GM12878 (cell line): ENCODE results near the gene RFTN2. TPM values are rescaled to one million over a fixed set of nuclear protein-coding genes. Genes with fewer than 3 reads are reported as not detected.

ENCODE experiments used
- ATAC-seq: fragments of 200-7000 bp; cut with Tn5 transposase; 3 replicates; pipeline ENCODE4 v1.9.1; 2020; ENCODE audit warnings: mild to moderate bottlenecking, moderate library complexity
- BruUV-seq: library from RNA; stranded (reverse); fragments of 400-500 nt; replicated peaks from 2 replicates; lab custom pipeline; 2021; lab: Mats Ljungman, UMichigan
- CTCF ChIA-PET: fragments of 300-600 bp; sonication (Branson Sonifier 250); formaldehyde crosslinking; extraction: SDS; loops from one replicate; lab custom pipeline; 2021; ENCODE audit warnings: inconsistent platforms; lab: Yijun Ruan, JAX
- POLR2A ChIA-PET: fragments of 350-600 bp; formaldehyde crosslinking; extraction: SDS; loops from one replicate; lab custom pipeline; 2021; ENCODE audit warnings: inconsistent platforms; lab: Charles Lee
- RAD21 ChIA-PET: fragments of 300-600 bp; sonication (Branson Sonifier 250); formaldehyde crosslinking; loops from one replicate; lab custom pipeline; 2023; ENCODE audit warnings: antibody characterized with exemption; ENCODE audit not compliant: unreplicated experiment; lab: Charles Lee
- SMC1A ChIA-PET: fragments of 300-600 bp; sonication (Branson Sonifier 250); formaldehyde crosslinking; loops from one replicate; lab custom pipeline; 2023; ENCODE audit not compliant: unreplicated experiment, uncharacterized antibody; lab: Charles Lee
- DNase-seq: peaks from one replicate; pipeline ENCODE4 v3.0.0-alpha.2; 2011; ENCODE audit warnings: low read depth, low spot score
- FAIRE-seq: peaks from 3 replicates; lab custom pipeline; 2011; peaks lifted over from hg19 to GRCh38; lab: Jason Lieb, UNC
- H2AFZ ChIP-seq: 2 replicates; pipeline ENCODE4 v1.6.0; 2011; ENCODE audit warnings: low read depth, low read length, control low read depth; ENCODE audit not compliant: control insufficient read depth
- H3K27ac ChIP-seq: 2 replicates; pipeline ENCODE4 v1.5.1; 2011; ENCODE audit warnings: control low read depth; ENCODE audit not compliant: control insufficient read depth, insufficient read depth
- H3K27me3 ChIP-seq, 2 experiments: replicated peaks in 1 of 2; 2 replicates each; pipeline versions ENCODE4 v1.6.0 to v1.6.1; 2011; ENCODE audit warnings: low read length in 1 of 2; ENCODE audit not compliant: control insufficient read depth in 2 of 2, insufficient read depth in 2 of 2
- H3K36me3 ChIP-seq, 2 experiments: 2 replicates each; pipeline ENCODE4 v1.5.1; 2011; ENCODE audit warnings: low read length in 1 of 2; ENCODE audit not compliant: control insufficient read depth in 2 of 2, insufficient read depth in 2 of 2
- H3K4me1 ChIP-seq: 2 replicates; pipeline ENCODE4 v1.6.1; 2011; ENCODE audit warnings: mild to moderate bottlenecking, low read length, moderate library complexity, mixed read lengths; ENCODE audit not compliant: control insufficient read depth, insufficient read depth
- H3K4me2 ChIP-seq: 2 replicates; pipeline ENCODE4 v1.6.0; 2011; ENCODE audit warnings: control low read depth; ENCODE audit not compliant: control insufficient read depth, insufficient read depth
- H3K4me3 ChIP-seq: fragments of 200-600 bp; sonication (generic); 2 replicates; pipeline ENCODE4 v1.5.1; 2016
- H3K79me2 ChIP-seq: 2 replicates; pipeline ENCODE4 v1.6.0; 2011; ENCODE audit warnings: low read length; ENCODE audit not compliant: control insufficient read depth, insufficient read depth
- H3K9ac ChIP-seq: 2 replicates; pipeline ENCODE4 v1.8.0; 2011; ENCODE audit warnings: low read length, control low read depth, mixed read lengths; ENCODE audit not compliant: control insufficient read depth, insufficient read depth
- H3K9me3 ChIP-seq: replicated peaks from 3 replicates; pipeline ENCODE4 v1.5.1; 2011; ENCODE audit warnings: mild to moderate bottlenecking, low read length; ENCODE audit not compliant: control insufficient read depth, insufficient read depth
- H4K20me1 ChIP-seq: 2 replicates; pipeline ENCODE4 v1.6.0; 2011; ENCODE audit not compliant: control insufficient read depth, insufficient read depth
- MYC ChIP-seq: IDR thresholded peaks from 2 replicates; pipeline ENCODE4 v1.6.1; 2011; ENCODE audit warnings: mild to moderate bottlenecking, low read length, moderate library complexity, inconsistent platforms; ENCODE audit not compliant: insufficient read depth, insufficient replicate concordance, insufficient read length, severe bottlenecking
- POLR2AphosphoS2 ChIP-seq: IDR thresholded peaks from 2 replicates; pipeline ENCODE4 v1.6.1; 2011; ENCODE audit warnings: low read depth, mild to moderate bottlenecking, low read length, improper control_type of control experiment, moderate library complexity
- POU2F2 ChIP-seq: IDR thresholded peaks from 3 replicates; pipeline ENCODE4 v1.6.1; 2011; ENCODE audit warnings: low read depth, mild to moderate bottlenecking, low read length, borderline replicate concordance
- RAD21 ChIP-seq: IDR thresholded peaks from 2 replicates; pipeline ENCODE4 v1.6.1; 2011; ENCODE audit warnings: mild to moderate bottlenecking, low read depth, low read length, moderate library complexity; ENCODE audit not compliant: insufficient read depth
- SMC3 ChIP-seq: IDR thresholded peaks from 2 replicates; pipeline ENCODE4 v1.6.1; 2011; ENCODE audit warnings: low read length, improper control_type of control experiment, borderline replicate concordance
- SP1 ChIP-seq: IDR thresholded peaks from one replicate; pipeline ENCODE4 v1.6.1; 2011; ENCODE audit warnings: low read depth, low read length
- WGBS: methylation state at CpG from one replicate; pipeline ENCODE4 v1.1.6; 2016; ENCODE audit warnings: low lambda C conversion rate; ENCODE audit not compliant: insufficient replicate concordance, insufficient coverage; ENCODE audit errors: missing lambda C conversion rate; 5-methylcytosine and 5-hydroxymethylcytosine counted together
- in situ Hi-C: fragments of 300-500 bp; cut with MboI; formaldehyde crosslinking; loops from 9 replicates; pipeline ENCODE4 v1.14.3; 2018; ENCODE audit warnings: mixed read lengths
- intact Hi-C: fragments of 100-400 bp; cut with micrococcal nuclease; formaldehyde crosslinking; loops from one replicate; pipeline ENCODE4 v1.14.2; 2022; ENCODE audit not compliant: unreplicated experiment
- polyA plus RNA-seq, 11 experiments: library from polyadenylated mRNA; depleted of rRNA in 4 of 11; unstranded in 6 of 11; stranded (reverse) in 5 of 11; fragments of >200 nt; fragmentation: Nextera tagmentation in 4 of 11; fragmentation: Illumina TruSeq in 1 of 11; extraction: Ambion mirVana in 4 of 11; extraction: Trizol in 1 of 11; gene quantifications; 1 replicate in 1 of 11; 2 replicates in 10 of 11; pipeline versions ENCODE4 v1.2.1 to v1.2.3, GENCODE V29; 2011 to 2016; ENCODE audit warnings: inconsistent platforms in 2 of 11, missing spikeins in 2 of 11, low read depth in 1 of 11
- total RNA-seq, 4 experiments: library from RNA; depleted of rRNA in 3 of 4; stranded (reverse); fragments of >200 nt in 3 of 4; fragmentation: Illumina TruSeq in 1 of 4; extraction: Trizol in 1 of 4; gene quantifications; 2 replicates each; pipeline versions ENCODE4 v1.2.1 to v1.2.3, GENCODE V29; 2013 to 2021
- TF ChIP-seq, protein P1 (sequence below), 3 experiments: IDR thresholded peaks in 2 of 3; conservative IDR thresholded peaks in 1 of 3; 2 replicates each; pipeline ENCODE4 v1.5.1; 2011; ENCODE audit warnings: low read depth in 3 of 3, low read length in 3 of 3, mild to moderate bottlenecking in 3 of 3, control low read depth in 2 of 3, moderate library complexity in 2 of 3, inconsistent platforms in 1 of 3, mixed read lengths in 1 of 3; ENCODE audit not compliant: control insufficient read depth in 2 of 3, insufficient read depth in 1 of 3; ENCODE audit errors: extremely low read depth in 1 of 3
- TF ChIP-seq, protein P2 (sequence below): fragments of 450-650 bp; IDR thresholded peaks from 2 replicates; pipeline ENCODE4 v1.6.1; 2016; ENCODE audit warnings: mild to moderate bottlenecking

The RFTN2 gene
- total and polyA plus RNA-seq, 10 of the 15 experiments (the other 5 are each of a cell fraction or from before 2014, with no cell fraction given) = 0.09 to 0.23 TPM; not detected in 8

DNA sequence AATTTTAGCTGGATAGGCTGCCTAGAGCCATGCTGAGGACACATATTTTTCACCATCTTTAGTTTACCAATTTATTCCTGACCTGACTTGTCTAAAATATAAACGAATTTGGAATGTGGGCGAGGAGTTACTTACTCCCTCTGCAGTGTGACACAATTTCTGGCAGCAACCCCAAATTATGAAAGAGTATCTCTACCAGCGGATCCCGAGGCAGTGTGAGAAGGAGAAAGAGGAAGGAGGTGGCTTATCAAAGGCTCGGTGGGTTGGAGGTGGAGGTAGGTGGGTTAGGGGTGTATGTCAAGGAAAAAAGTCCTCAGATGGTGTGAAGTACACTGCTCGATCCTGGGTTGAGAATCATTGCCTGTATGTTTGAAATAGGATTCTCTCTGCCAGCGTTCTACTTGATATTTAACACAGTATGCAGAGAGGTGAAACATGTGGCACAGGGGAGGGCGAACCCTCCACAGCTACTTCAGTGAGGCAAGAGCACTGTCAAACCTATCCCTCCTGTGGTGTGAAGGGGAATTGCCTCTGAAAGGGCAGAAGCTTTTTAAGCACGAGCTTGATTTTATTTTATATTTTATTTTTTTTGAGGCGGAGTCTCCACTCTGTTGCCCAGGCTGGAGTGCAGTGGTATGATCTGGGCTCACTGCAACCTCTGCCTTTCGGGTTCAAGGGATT is 76.0 kb downstream of the RFTN2 start:
- Histone ChIP-seq H3K27ac (no peak overlapping the region), H3K9ac (no peak overlapping the region), H4K20me1 (no peaks in the 10 kb centered on the region), H3K79me2 (no peaks in the 10 kb centered on the region), H3K4me3 (no peak overlapping the region), H2AFZ (peak overlapping the region; percentile 67), H3K27me3 (no peaks in the 10 kb centered on the region), H3K9me3 (no peaks in the 10 kb centered on the region; the same call in 2 of the 3 replicates), H3K36me3 (no peaks in the 10 kb centered on the region), H3K4me2 (no peak overlapping the region; the same call in 1 of the 2 replicates), H3K4me1 (peaks cover 6% of the 10 kb centered on the region)
- CTCF ChIA-PET = interaction anchor here (0.5 to 1.3 kb wide), 6 partner anchors 15 to 646 kb away, joined by 3 to 5 read pairs (median 4); no protein-coding TSS in a partner anchor
- POLR2A ChIA-PET = no interaction called here
- 16% methylated on average over 11 of the region's 11 CpGs for WGBS
- RAD21 ChIA-PET = interaction anchor here (1.0 to 1.1 kb wide), 3 partner anchors 29 to 112 kb away, joined by 3 read pairs; partner anchors contain the start of gene MARS2
- FAIRE-seq (peak; percentile 44), ATAC-seq (peak; percentile 84), DNase-seq (no peak)
- TF ChIP-seq SMC3 = peak; percentile 41; the same call in 1 of the 2 replicates
- TF ChIP-seq RAD21 = peak; percentile 57
- TF ChIP-seq SP1 = no peak
- TF ChIP-seq MYC = no peak
- TF ChIP-seq, protein P1, sequence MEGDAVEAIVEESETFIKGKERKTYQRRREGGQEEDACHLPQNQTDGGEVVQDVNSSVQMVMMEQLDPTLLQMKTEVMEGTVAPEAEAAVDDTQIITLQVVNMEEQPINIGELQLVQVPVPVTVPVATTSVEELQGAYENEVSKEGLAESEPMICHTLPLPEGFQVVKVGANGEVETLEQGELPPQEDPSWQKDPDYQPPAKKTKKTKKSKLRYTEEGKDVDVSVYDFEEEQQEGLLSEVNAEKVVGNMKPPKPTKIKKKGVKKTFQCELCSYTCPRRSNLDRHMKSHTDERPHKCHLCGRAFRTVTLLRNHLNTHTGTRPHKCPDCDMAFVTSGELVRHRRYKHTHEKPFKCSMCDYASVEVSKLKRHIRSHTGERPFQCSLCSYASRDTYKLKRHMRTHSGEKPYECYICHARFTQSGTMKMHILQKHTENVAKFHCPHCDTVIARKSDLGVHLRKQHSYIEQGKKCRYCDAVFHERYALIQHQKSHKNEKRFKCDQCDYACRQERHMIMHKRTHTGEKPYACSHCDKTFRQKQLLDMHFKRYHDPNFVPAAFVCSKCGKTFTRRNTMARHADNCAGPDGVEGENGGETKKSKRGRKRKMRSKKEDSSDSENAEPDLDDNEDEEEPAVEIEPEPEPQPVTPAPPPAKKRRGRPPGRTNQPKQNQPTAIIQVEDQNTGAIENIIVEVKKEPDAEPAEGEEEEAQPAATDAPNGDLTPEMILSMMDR (IDR thresholded peaks at IDR 0.05 in 2 of 3, conservative IDR thresholded peaks at IDR 0.05 in 1 of 3; ENCODE audit: control insufficient read depth in 2 of 3, extremely low read depth in 1 of 3, insufficient read depth in 1 of 3, low read depth in 3 of 3, low read length in 3 of 3) = peak; percentile 22 to 52 (median 40); a peak in 3 of 6 replicates
- TF ChIP-seq, protein P2, sequence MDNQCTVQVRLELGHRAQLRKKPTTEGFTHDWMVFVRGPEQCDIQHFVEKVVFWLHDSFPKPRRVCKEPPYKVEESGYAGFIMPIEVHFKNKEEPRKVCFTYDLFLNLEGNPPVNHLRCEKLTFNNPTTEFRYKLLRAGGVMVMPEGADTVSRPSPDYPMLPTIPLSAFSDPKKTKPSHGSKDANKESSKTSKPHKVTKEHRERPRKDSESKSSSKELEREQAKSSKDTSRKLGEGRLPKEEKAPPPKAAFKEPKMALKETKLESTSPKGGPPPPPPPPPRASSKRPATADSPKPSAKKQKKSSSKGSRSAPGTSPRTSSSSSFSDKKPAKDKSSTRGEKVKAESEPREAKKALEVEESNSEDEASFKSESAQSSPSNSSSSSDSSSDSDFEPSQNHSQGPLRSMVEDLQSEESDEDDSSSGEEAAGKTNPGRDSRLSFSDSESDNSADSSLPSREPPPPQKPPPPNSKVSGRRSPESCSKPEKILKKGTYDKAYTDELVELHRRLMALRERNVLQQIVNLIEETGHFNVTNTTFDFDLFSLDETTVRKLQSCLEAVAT = no peak
- no peak for TF ChIP-seq POU2F2
- TF ChIP-seq POLR2AphosphoS2 = no peak
- SMC1A ChIA-PET = interaction anchor here (0.9 to 1.6 kb wide), 8 partner anchors 10 to 505 kb away, joined by 3 to 9 read pairs (median 4); no protein-coding TSS in a partner anchor
- in situ Hi-C loops (no loop called here), intact Hi-C loops (no loop called here)
- BruUV-seq = no TSS peak
